NCI-H446 (cell line): ENCODE measurements around the gene GPR176.
"Not testable (repeated sequence)": the region's sequence is repeated elsewhere in the genome, so short reads cannot be mapped to it uniquely, and the experiment has no call there.

ENCODE experiments used
- DNase-seq, 2 experiments: peaks; one replicate each; lab custom pipeline; 2025; lab: John Stamatoyannopoulos, UW

GPR176 gene

GRCh38 chr15:39936187-39936586 is 16.1 kb upstream of the GPR176 start:
- no peak for DNase-seq

- no peak for DNase-seq
Observed at GRCh38 chr15:39935241-39935640, 15.2 kb upstream of the GPR176 start.

DNA sequence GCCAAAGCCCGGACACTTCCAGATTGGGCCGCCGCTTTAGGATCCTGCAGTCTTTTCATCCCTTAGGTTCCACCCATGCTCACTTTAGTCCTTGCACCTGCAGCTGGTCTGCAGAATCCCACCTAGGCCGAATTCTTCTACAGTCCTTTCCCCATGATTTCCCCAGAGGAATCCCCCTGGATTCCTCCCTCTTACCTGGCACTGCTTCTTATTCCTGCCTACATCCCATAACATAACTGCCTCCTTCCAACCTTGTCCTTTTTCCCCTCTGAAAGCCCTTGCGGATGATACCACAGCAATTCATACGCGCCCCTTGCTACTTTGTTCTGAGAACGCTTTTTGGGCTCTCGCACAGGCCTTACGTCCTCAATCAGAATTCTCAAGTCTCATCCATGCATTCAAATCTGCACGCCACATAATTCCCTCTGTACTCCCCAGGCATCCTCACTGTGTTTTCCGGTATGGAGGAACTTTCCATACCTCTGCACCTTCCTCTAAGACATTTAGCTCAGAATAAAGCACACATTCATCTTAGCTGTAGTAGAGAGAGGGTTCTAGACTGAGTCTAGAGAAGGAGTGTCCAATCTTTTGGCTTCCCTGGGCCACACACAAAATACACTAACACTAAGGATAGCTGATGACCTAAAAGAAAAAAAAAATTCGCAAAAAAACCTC is 14.5 kb upstream of the GPR176 start:
- DNase-seq = no peak

DNA sequence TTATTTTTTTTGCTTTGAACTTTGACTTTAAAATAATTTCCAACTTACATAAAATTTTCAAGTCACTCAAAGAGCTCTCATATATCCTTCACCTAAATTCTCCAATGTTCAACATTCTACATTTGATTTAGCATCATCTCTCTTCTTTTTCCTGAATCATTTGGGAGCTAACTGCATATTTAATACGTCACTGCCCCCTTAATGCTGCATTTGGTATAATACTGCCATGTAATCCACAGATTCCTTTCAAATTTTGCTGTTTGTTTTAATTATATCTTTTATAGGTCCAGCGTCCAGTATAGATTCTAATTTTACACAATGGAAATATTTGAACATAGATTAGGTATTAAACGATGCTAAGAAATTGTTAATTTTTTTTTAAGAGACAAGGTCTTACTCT is 11.5 kb upstream of the GPR176 start:
- DNase-seq = no peak

DNA sequence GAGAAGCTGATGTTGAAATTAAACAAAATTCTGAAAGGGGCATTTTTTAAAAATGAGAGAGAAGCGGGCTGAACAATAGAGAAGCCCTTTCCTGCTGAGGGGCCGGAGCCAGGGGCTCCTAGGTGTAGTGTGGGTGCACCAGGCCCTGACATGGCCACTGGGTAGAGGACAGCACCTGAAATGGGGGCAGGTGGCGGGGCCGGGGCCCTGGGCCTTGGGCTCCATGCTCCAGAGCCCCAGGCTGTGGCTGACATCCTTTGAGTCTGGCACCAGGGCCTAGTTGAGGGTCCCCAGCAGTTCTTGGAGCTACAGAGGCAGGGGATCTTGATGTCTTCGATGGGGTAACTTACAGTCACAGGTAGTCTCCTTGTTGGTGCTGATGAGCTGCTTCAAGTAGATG is 6.5 kb upstream of the GPR176 start:
- no peak for DNase-seq

DNA sequence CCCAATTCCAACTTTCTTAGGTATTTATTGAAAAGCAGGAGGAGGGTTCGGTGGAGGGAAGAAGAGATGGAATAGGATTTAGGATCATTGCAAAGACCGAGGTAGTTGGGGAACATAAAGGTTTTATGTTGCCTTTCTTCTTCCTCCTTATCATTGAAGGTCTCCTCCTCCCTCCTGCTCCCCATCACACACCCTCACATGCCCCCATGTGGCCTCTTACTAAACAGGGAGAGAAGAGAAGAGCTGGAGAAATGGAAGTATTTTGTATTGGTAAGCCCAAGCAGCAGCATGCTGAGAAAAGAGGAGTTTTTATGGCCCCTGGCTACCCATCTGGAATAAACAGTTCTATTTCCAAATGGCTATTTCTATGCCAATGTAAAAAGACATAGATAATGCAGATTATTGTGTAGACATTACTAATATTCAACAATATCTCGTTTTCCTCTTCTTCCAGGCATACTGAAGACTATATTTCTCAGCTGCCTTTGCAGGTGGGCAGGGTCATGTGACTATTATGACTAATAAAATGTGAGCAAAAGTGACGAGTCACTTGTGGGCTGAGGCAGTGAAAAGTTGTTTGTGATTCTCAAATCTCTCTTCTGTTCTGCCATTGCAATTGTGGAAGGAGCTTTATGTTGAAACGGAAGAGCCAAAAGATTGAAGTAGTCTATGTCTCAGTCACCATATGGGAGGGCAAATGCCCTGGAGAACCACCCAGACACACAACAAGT is 5.2 kb upstream of the GPR176 start:
- no peak for DNase-seq

DNA sequence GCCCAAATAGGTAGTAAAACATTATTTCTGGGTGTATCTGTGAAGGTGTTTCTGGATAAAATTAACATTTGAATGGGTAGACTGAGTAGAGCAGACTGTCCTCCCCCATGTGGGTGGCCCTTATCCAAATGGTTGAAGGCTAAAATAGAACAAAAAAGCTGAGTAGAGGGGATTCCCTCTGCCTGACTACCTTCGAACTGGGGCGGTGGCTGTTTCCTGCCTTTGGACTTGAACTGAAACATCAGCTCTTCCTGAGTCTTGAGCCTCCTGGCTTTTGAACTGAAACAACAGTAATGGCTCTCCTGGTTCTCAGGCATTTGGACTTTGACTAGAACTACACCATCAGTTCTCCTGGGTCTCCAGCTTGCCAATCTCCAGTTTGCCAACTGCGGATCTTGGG is 4.4 kb upstream of the GPR176 start:
- DNase-seq = no peak

DNA sequence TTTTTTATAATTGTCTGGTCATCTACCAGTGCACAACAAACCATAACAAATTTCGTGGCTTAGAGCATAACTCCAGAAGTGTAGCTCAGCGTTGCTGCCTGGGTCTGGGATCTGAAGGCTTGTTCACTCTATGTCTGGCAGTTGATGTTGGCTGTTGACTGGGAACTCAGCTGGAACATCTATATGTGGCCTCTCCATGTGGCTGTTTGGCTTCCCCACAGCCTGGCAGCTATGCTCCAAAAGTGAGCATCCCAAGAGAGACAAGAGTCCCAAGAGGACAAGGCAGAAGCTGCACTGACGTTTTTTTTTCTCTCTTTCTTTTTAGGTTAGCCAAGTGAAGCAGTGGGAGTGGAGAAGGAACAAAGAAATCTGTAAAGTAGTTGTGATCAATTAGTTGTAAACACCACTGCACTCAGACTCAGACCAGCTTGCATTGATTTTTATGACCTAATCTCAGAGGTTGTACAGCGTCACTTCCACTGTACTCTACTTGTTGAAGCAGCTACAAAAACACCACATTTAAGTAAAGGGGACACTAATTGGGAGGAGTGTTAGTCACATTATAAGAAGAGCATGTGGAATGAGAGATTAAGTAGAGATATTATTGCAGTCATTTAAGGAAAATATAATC is 2.5 kb upstream of the GPR176 start:
- peak; percentile 18 to 64 for DNase-seq

- DNase-seq = no peak
Observed at GRCh38 chr15:39921274-39921638, 1.2 kb upstream of the GPR176 start.

GRCh38 chr15:39920510-39921273 is 626 bp upstream of the GPR176 start:
- peak; percentile 47 to 86 for DNase-seq

GRCh38 chr15:39919411-39919747 is 687 bp downstream of the GPR176 start:
- no peak for DNase-seq

GRCh38 chr15:39918688-39919385 is 1.2 kb downstream of the GPR176 start:
- DNase-seq = no peak

DNA sequence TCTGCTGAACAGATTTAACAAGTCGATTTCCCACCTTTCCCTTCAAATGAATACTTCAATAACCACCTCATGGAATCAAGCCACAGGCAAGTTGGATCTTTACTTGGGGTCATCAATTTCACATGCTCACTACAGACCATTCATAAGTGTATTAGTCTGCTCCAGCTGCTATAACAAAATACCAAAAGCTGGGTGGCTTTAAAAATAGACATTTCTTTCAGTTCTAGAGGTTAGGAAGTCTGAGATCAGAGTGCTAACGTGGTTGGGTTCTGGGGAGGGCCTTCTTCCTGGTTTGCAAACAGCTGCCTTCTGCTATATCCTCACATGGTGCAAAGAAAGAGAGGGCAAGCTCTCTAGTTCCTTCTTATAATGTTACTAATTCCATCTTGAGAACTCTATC is 5.1 kb downstream of the GPR176 start:
- DNase-seq = no peak

DNA sequence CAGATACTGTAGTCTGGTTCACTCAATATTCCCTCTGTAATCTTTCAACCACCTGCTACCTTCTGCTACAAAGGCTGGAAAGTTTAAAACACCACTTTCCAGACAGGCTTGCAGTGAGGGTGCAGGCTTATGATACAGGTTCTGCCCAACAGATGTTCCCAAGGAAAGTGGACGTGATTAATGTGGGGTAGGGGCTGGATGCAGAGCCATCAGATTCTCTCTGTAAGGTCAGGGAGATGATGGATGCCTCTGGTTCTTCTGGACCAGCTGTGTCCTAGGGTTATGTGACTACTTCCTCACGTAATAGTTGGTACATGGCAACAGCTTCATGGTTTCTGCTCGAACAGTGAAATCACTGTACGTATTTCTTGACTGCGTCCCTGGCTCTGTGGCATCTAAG is 11.1 kb downstream of the GPR176 start:
- no peak for DNase-seq

GRCh38 chr15:39908186-39908585 is 11.9 kb downstream of the GPR176 start:
- DNase-seq = peak in 1 of 2 experiments; percentile 14

DNA sequence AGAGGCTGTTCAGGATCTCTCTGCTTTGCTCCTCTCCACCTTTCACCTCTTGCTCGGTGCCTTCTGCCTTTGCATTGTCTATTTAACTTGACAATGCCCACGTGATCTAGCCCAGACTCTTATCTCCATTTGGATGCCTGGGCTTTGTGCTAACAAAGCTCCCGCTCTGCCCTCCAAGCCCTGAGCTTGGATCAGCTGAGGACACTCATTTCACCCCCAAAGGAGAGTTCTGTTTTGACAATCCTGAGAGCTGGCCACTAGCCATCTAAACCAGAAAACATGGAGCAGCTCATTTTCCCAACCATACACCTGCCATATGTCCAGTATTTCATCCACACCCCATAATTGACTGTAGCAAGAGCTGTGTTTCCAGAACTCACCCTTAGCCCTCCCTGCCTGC is 12.8 kb downstream of the GPR176 start:
- no peak for DNase-seq

GRCh38 chr15:39904115-39904514 is 16.0 kb downstream of the GPR176 start:
- no peak for DNase-seq

- no peak for DNase-seq
Observed at GRCh38 chr15:39898317-39898716, 21.7 kb downstream of the GPR176 start.

DNA sequence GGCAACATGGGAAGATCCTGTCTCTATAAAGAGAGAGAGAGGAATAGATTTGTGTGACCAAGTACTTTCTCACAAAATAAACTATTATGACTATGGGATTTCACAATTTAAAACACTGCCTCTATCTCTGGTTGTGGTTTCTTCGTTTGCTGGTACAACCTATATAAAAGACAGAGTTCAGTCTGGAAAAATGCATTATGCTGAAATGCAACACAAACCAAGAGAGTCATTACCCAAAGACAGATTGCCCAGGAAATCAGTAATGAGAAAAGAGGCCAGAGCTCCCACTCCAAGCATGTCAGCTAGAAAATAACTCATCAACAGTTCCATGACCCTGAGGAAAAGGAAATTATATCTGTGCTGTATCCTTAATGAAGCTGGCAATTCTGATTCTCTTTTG is 23.2 kb downstream of the GPR176 start:
- DNase-seq = no peak

GRCh38 chr15:39896101-39896500 is 24.0 kb downstream of the GPR176 start:
- no peak for DNase-seq

DNA sequence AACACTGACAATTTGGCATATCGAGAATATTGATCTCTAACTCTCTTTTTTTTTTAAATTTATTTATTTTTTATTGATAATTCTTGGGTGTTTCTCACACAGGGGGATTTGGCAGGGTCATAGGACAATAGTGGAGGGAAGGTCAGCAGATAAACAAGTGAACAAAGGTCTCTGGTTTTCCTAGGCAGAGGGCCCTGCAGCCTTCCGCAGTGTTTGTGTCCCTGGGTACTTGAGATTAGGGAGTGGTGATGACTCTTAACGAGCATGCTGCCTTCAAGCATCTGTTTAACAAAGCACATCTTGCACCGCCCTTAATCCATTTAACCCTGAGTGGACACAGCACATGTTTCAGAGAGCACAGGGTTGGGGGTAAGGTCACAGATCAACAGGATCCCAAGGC is 27.0 kb downstream of the GPR176 start:
- not testable (repeated sequence) for DNase-seq

GRCh38 chr15:39892418-39892817 is 27.6 kb downstream of the GPR176 start:
- no peak for DNase-seq
